Stimulated activated naive CD4-positive, alpha-beta T cell (primary cell): ENCODE measurements around the gene CD40.

Experiments
- DNase-seq, 6 experiments: peaks; one replicate each; lab custom pipeline; 2025; lab: John Stamatoyannopoulos, UW

Gene CD40

DNA sequence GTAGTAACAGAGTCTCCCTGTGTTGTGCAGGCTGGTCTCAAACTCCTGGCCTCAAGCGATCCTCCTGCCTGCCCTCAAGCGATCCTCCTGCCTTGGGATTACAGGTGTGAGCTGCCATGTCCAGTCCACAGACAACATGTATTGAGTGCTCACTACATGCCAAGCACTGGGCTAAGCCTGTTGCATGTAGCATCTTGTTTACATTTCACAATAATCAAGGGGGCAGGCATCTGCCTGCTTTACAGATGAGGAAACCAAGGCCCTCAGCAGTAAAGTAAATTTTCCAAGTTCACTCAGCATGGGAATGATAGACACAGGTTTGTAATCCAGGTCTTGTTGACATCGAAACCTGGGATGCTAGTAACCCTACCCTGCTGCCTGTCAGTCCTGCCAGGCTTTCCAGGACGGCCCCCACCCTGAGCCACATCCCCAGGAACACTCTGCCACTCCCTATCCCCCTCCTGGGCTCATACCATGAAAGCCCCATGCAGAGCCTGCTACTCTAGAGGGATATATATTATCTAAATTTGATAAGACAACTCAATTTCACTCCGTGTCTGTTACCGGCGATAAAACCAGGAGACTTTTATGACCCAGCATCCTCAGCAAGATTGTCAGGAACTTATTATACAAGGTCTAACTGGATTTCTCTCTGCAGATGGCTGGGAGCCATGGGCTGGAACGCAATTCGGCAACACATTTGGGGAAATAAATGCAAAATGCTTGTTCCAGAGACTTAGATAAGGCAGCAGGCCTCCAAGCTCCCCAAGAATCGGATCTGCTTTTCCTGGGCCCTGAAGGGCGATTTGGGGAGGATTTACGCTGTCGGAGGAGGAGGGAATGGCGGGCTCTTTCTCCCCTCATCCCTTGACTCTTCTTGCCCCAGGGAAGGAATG, 30.4 kb downstream of the CD40 start:
- no peak for DNase-seq

- no peak for DNase-seq
Observed at GRCh38 chr20:46150943-46151342, 32.8 kb downstream of the CD40 start.

DNA sequence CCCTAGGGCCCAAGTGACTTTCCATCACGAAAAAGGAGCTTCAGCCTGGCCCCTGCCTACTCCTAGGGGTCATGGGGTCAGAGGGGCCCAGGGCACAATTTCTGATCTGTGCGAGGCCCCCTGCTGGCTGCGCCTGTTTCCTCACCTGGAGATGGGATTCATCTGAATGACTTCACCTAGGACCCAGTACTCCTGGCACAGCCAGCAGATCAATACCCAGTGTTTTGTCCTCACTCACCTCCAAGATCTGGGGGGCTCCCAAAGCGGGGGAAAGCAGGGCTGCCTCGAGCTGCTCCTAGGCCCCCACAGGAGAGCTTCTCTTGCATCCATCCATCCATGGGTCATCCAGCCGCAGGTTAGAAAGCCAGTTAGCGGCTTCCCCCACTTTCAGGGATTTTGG, 33.8 kb downstream of the CD40 start:
- DNase-seq = no peak

DNA sequence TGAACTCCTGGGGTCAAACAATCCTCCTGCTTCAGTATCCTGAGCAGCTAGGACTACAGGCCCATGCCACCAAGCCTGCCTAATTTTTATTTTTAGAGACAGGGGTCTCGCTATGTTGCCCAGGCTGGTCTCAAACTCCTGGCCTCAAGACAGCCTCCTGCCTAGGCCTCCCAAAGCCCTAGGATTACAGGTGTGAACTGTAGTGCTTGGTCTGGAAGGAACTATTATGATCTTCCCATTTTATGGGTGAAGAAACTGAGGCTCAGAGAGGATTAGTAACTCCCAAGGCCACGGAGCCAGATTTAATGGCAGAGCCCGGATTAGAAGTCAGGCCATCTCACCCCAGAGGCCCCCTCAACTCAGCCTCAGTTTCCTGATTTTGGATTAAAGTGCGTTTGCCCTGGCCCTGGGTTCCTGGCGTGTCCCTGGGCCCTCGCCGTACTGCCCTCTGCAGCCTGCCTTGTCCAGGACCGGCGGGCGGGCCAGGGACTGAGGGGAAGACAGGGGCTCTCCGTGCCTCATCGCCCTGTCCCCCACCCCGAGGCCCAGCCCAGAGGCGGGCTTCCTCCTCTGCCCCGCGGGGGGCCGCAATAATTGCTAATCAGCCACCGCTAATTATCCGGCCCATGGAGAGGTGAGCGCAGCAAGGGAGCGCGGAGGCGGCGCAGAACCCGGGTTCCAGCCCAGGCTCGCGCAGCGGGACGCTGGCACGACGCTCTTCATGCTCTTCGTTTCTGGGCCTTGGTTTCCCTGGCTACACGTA, 34.9 kb downstream of the CD40 start:
- DNase-seq = no peak

- no peak for DNase-seq
Observed at GRCh38 chr20:46154305-46154704, 36.2 kb downstream of the CD40 start.

DNA sequence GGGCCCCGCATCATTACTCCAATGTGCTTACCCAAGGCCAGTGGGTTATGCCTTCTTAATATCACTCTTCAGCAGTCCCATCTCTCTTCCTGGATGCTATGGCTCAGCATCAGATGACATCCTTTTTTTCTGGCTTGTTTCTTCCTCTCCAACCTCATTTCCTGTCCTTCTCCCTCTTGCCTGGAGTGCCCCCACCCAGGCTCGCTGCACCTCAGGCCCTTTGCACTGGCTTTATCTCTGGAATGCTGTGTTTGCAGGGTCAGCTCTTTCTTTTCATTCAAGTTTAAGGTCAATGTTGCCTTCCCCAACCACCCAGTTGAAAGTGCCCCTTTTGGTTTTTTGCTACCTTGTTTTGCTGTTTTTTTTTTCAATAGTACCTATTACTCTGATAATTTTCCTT, 36.7 kb downstream of the CD40 start:
- no peak for DNase-seq

DNA sequence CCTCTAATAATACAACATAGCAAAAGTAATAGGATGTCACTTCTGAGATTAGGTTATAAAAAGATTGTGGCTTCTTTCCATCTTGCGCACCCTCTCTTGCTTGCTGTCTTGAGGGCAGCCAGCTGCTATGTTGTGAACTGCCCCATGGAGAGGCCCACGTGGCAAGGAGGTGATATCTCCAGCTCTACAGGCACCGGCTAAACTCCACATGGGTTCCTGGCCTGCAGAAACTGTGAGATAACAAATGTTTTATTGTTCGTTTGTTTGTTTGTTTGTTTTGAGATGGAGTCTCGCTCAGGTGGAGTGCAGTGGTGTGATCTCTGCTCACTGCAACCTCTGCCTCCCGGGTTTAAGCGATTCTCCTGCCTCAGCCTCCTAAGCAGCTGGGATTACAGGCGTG, 38.0 kb downstream of the CD40 start:
- DNase-seq = no peak

DNA sequence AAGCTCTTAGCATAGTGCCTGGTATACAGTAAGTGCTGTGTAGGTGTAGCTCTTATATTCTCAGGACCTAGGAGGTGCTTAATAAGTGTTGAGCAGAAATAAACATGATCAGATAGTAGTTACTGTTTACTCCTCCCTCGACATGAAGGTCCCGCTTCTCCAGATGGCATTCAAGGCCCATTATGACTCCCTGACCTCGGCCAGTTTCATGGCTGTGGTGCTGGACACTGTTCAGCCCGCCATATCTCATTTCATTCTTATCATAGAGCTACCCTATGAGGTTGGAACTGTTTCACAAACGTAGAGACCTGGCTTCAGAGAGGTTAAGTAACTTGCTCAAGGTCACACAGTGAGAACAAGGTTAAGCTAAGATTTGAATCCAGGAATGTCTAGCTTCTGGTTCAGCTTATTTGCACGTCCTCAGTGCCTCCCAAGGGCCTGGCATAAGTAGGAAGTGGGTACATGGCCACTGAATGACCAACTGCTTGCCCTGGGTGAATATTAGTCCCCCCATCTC, 39.0 kb downstream of the CD40 start:
- DNase-seq = no peak

DNA sequence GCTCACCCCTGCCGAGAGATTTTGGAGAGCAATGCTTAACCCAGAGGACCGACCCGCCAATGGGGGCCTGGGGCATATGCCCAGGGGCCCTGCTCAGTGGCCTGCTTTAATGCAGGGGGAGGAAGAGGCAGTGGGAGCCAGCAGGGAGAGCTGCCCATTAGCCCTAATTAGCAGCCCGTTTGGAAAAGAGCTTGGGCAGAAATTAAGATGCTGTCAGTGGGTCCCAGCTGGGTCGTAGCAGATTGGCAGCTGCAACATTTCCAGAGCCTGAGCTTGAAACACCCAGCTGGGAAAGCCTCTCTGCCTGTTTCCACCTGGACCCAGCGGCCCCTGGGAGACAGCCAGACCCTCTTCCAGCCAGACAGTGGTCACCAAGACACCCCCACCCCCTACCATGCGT, 39.5 kb downstream of the CD40 start:
- DNase-seq = no peak

DNA sequence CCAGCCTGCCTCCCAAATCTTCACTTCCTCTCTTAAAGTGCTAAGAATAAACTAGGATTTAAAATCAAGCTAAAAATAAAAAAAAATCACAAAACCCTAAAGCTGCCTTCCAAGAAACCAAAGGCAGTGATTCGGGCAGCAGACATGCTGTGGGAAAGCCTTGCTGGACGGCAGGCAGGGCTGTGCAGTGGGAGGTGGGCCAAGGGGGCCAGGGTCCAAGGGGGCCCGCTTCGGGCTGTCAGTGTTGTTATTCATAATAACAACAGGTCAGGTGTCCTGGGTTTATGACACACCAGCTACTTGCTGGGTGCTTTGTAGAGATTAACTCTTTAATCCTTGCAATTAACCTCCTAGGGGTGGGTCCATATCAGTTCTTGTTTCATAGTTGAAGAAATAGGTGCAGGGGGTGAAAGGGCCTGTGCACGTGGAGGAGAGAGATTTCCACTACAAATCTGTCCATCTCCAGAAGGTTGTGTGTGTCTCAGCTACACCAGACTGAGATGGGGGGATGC, 40.4 kb downstream of the CD40 start:
- no peak for DNase-seq

- DNase-seq = no peak
Observed at GRCh38 chr20:46159101-46159897, 41.2 kb downstream of the CD40 start.

- DNase-seq = no peak
Observed at GRCh38 chr20:46160661-46161060, 42.5 kb downstream of the CD40 start.

DNA sequence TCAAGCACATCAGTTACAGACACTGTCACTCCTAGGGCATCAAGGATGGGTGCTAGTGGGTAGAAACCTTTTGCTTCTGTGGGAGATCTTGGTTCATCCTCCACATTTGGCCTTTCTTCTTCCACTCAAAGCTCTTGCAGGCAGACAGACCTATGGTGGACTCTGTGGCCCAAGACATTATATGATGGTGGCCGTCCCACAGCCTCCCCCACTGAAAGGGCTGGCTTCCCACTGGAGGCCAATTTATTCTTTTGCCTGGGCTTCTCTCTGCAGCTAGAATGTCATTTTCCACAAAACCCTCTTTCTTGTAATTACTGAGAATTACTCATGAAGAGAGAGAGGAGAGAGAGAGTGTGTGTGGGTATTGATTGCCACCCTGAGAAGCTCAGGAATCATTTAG, 43.8 kb downstream of the CD40 start:
- DNase-seq = no peak

DNA sequence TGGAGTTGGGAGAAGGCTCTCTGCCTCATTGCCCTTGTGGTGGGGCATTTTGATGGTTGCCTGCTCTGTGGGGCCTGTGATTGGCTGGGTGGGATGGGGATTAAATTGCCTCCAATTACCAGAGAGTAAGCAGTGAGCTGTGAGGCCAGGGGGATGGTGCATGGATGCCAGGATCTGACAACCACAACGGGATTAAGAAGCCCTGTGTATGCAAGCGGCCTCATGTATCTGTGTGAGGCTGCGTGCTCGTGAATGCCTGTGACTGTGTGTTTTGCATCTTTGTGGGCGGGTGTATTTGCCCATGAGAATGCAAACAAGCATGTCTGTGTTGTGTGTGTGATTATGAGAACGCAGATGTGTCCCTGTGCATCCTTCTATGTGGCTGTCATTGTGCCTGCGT, 46.1 kb downstream of the CD40 start:
- no peak for DNase-seq

DNA sequence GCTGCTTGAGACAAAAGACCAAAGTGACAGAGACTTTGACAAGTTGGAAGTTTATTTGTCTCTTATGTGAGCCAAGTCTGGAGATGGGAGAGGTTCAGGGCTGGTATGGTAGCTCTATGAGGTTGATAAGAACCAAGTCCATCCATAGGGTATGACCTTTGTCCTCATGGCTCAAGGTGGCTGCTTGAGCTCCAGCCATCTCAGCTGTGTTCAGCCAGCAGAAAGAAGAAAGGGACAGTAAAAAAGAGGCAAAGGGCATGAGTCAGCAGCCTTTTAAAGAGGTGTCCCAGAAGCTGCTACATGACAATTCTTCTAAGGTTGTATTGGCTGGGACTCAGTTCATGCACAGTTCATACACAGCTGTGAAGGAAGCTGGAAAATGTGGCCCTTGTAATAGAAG, 49.0 kb downstream of the CD40 start:
- no peak for DNase-seq

GRCh38 chr20:46168438-46168837, 50.3 kb downstream of the CD40 start:
- no peak for DNase-seq

DNA sequence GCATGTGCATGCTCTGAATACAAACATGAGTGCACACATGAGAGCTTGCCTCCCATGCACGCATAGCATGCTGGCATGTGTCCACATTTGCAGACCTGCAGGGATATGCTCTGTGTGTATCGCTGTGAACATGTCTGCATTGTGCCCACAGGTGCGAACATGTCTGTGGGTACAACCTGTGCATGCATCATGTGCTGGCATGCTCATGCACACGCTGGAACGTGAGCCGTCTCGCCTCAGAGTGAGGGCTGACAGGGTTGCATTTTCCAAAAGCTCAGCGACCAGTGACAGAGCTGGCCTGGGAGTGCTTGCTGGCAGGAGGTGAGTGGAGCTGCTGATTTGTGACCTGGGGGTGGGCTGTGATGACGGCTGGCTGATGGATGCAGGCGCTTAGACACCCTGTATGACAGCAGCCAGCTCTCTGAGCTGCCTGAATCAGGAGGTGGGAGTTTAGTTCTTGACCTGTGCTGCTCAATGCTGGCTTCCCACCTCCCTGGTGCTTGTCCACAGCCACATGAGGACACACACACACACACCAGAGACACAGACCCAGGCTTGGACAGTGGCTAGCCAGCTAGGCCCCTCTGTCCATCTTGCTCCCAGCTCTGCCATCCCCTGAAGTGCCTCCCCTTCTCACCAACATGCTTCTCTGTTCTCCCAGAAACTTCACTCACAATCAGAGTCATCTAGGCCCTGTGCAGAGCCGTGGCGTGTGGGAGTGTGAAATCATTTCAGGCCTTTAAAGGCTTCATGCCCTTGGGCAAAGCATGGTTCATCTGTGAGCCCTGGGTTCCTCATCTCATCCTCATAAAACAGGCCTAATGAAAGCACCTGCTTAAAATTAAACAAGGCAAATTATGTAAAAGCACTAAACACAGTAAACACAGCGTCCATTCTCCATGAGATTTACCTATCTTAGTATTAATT, 51.4 kb downstream of the CD40 start:
- DNase-seq = no peak

- DNase-seq = no peak
Observed at GRCh38 chr20:46171476-46171875, 53.4 kb downstream of the CD40 start.

DNA sequence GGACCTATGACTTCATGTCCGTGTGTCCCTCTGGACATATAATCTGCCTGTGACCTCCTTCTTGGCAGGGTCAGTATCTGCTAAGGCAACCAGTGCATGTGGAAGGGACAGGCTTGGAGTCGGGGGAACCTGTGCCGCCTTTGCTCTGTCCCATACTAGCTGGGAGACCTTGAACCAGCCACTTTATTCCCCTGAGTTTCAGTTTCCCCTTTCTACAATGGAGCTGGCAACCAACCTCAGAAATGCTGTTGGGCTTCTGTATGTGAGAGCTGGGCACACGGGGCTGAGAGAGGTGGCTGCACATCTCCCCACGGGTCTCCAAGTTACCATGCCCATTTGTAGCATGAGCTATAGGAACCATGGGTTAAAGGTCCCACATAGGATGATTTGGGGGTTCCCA, 53.8 kb downstream of the CD40 start:
- DNase-seq = no peak

DNA sequence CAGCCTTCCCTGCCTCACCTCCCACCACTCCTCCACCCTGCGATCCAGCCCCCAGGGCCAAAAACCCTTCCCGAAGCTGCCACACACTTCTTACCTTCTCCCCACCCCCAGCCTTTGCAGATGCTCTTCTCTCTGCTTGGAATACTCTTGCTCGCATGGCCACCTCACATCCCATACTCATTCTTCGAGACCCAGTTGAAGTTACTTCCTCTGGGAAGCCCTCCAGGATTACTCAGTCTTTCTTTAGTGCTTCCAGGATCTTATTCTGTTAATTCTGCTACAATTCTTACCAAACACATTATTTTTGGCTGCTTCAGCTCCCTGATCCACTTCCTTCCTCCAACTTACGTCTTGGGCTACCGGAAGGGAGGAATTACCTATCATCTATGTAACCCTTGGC, 54.3 kb downstream of the CD40 start:
- DNase-seq = no peak

- no peak for DNase-seq
Observed at GRCh38 chr20:46172961-46173536, 54.9 kb downstream of the CD40 start.
